HG03354 (cell line): ENCODE results near the gene CBLN3.

Experiments used
- ATAC-seq: cut with Tn5 transposase; IDR thresholded peaks from one replicate; pipeline ENCODE4 v1.9.1; 2021; ENCODE audit warnings: mild to moderate bottlenecking; ENCODE audit not compliant: unreplicated experiment, poor library complexity, severe bottlenecking

CBLN3 gene

GRCh38 chr14:24427537-24428508 lies 1.6 kb downstream of the CBLN3 start:
- no peak for ATAC-seq

DNA sequence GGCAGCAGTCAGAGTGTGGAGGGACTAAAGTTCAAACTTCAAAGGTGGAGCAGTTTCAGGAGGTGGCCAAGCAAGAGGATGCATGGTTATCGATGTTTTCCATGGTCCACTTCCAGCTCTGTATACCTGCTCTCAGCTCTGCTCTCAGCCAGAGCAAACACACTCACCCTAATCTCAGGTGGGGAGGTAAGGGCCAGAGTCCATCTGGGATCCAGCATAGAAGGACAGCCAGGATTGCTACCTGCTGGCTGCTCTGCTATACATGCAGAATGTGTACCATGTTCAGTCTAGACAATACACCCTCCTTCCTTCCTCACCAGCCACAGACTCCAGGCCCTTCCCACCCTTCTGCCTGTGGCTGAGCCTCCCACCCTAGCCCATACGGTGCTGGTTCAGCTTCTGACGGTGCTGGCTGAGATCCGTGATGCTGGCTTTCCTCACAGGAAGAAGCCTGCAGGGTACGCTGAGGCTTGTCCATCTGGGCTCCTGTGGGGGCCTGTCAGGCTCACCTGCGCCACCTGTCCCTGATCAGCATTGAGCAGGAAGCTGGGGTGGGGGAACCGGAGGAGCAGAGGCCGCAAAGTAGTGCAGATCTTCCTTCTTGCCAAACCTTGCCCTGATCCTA lies 2.4 kb downstream of the CBLN3 start:
- no peak for ATAC-seq

DNA sequence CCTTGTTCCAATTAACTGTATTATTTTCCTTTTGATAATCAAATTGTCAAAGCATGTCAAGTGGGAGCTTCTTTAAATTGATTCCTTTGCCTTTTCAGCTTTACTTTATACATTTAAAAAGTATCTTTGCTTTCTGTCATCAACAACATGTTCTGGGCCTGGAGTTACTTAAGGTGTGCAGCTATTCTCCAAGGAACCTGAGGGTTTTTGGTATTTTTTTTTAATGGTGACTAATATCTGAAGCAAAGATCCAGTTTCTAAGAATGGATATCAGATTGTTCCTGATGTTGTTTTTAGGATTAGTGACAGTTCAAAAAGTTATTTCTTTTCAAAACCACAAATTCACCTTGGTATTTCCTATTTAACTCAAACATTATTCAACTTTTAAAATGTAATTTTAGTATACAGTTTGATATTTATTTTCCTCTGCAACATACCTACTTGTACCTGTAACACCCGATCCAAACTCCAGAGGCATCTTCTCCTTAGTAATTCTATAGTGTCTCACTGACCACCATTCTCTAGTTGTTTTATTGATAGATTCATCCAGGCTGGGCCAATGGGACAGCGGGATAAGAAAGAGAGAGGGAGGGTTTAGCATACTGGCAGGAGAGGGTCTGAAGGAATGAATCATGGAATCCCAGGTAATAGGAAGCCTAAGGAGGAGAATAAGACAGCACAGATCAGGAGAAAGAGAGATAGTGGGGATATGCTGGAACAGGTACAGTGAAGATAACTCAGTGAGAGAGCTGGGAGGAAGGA lies 3.1 kb downstream of the CBLN3 start:
- no peak for ATAC-seq

GRCh38 chr14:24425704-24426103 lies 3.8 kb downstream of the CBLN3 start:
- no peak for ATAC-seq

DNA sequence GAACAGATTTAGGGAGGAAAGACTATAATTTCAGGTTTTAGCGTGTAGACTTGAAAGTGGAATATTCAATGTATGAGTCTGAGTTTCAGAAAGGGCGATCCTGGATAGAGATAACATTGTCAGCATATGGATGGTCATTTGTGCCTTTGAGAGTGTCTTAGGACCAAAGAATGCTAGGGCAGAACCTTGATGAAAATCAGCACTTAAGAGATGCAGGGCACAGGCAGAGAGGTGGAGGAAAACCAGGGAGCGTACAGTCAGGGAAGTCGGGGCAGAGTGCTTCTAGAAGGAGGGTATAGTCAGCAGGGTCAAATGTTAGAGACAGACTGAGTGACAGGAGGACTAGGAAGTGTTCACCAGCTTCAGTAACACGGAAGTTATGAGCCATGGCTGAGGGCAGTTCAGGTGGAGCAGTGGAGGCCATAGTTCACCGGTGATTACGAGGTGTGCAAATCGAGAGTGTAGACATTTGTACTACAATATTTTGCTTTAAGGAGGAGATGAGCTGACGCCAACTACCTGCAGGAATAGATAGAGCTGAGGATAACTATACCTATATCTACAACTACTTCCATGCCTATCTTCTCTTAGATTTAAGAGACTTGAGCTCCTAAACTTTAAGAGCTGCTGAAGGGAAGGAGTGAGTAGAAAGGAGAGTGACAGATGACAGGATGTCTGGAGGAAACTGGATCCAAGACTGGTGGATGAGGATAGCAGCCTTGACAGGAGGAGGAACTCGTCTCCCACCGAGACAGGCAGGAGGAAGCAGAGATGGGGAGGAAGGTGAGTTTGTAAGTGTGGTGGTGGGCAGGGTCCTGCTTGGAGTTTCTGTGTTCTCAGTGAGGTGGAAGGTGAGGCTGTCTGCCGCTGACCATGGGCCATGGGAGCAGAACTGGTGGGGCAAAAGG lies 6.5 kb downstream of the CBLN3 start:
- no peak for ATAC-seq

- ATAC-seq, result no peak
Observed at GRCh38 chr14:24422261-24422660, 7.2 kb downstream of the CBLN3 start.

- ATAC-seq, result no peak
Observed at GRCh38 chr14:24418492-24418873, 11.0 kb downstream of the CBLN3 start.

- no peak for ATAC-seq
Observed at GRCh38 chr14:24417832-24418491, 11.5 kb downstream of the CBLN3 start.

DNA sequence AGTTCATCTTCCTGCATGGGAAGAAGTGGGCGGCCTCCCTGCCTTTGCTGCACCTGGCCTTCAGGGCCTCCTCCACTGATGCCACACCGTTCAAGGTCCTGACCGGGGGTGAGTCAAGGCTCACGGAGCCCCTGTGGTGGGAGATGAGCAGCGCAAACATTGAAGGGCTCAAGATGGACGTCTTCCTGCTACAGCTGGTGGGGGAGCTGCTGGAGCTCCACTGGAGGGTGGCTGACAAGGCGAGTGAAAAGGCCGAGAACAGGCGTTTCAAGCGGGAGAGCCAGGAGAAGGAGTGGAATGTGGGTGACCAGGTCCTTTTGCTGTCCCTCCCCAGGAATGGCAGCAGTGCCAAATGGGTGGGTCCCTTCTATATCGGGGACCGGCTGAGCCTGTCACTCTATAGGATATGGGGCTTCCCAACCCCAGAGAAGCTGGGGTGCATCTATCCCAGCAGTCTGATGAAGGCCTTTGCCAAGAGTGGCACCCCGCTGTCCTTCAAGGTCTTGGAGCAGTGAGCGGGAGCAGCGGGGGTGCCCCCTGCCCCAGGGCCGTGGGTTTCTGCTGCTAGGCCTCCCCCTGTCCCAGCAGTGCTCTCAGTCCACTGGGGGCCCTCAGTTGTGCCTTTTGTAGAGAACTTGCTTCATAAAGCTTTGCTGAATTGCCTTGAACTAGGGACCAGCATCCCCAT lies 12.4 kb downstream of the CBLN3 start:
- ATAC-seq, result no peak

- ATAC-seq, result no peak
Observed at GRCh38 chr14:24416254-24416931, 13.1 kb downstream of the CBLN3 start.

- no peak for ATAC-seq
Observed at GRCh38 chr14:24415421-24416253, 13.8 kb downstream of the CBLN3 start.

DNA sequence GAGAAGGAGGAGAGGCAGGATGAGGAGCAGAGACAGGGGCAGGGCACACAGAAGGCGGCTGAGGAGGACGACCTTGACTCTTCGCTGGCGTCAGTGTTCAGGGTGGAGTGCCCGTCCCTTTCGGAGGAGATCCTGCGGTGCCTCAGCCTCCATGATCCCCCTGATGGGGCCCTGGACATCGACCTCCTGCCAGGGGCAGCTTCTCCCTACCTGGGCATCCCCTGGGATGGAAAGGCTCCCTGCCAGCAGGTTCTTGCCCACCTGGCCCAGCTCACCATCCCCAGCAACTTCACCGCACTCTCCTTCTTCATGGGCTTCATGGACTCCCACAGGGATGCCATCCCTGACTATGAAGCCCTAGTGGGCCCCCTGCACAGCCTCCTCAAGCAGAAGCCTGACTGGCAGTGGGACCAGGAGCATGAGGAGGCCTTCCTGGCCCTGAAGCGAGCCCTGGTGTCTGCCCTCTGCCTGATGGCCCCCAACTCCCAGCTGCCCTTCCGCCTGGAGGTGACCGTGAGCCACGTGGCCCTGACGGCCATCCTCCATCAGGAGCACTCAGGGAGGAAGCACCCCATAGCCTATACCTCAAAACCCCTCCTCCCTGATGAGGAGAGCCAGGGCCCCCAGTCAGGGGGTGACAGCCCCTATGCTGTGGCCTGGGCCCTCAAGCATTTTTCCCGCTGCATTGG lies 14.6 kb downstream of the CBLN3 start:
- no peak for ATAC-seq

DNA sequence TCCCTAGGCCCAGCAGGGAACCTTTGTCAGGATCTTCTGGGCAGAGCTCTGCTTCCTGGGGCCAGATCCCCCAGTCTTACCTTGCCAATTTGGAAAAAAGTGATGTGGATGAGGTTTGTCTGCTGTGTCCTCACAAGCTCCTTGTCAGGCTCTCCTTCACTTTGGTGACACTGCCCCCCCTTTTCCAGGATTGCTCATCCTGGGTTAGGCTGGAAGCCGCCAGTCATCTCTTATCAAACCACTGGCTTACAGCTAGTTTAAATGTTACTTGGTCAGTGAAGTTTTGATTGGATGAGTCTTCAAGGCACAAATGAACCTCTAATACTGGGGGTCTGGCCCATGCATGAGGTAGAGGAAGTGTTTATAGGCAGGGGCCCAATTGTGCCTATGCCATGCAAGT lies 15.4 kb downstream of the CBLN3 start:
- no peak for ATAC-seq

GRCh38 chr14:24411443-24412389 lies 17.8 kb downstream of the CBLN3 start:
- ATAC-seq, result no peak

DNA sequence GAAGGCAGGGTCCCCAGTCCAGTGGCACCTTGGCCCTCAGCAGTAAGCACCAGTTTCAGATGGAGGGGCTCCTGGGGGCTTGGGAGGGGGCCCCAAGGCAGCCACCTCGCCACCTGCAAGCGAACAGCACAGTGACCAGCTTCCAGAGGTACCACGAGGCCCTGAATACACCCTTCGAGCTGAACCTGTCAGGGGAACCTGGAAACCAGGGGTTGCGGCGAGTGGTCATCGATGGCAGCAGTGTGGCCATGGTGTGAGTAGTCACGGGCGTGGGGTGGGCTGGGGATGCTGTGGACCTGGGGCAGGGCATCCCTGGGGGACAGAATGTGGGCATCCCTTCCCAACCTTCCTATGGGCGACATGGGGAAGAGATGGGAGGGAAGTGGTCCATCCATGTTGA lies 19.5 kb downstream of the CBLN3 start:
- no peak for ATAC-seq
